BJ (cell line): ENCODE measurements around the gene CD69. TPM values are rescaled to one million over a fixed set of nuclear protein-coding genes. Genes with fewer than 3 reads are reported as not detected.

Source experiments
- CTCF ChIA-PET: fragments of 350-600 bp; formaldehyde crosslinking; extraction: SDS; loops from one replicate; lab custom pipeline; 2021; ENCODE audit warnings: antibody characterized with exemption, inconsistent platforms; lab: Yijun Ruan, JAX
- POLR2A ChIA-PET: fragments of 300-600 bp; sonication (Branson Sonifier 250); formaldehyde crosslinking; extraction: SDS; loops from one replicate; lab custom pipeline; 2021; ENCODE audit warnings: antibody characterized with exemption; lab: Charles Lee
- DNase-seq: peaks from one replicate; pipeline ENCODE4 v3.0.0-alpha.2; 2011; ENCODE audit warnings: low read depth
- H3K27me3 ChIP-seq: 2 replicates; pipeline ENCODE4 v1.6.0; 2011; ENCODE audit warnings: low read length; ENCODE audit not compliant: control insufficient read depth, insufficient read depth
- H3K36me3 ChIP-seq: 2 replicates; pipeline ENCODE4 v1.5.1; 2011; ENCODE audit warnings: low read length; ENCODE audit not compliant: control insufficient read depth, insufficient read depth
- H3K4me3 ChIP-seq: 2 replicates; pipeline ENCODE4 v1.5.1; 2011; ENCODE audit warnings: low read depth, mild to moderate bottlenecking, control low read depth, low read length
- CTCF ChIP-seq: IDR thresholded peaks from 2 replicates; pipeline ENCODE4 v1.5.1; 2011; ENCODE audit warnings: low read depth, mild to moderate bottlenecking, control low read depth, inconsistent platforms, low read length, moderate library complexity; ENCODE audit not compliant: insufficient read depth
- polyA minus RNA-seq: library from RNA; depleted of rRNA, polyadenylated mRNA; stranded (reverse); fragments of >200 nt; gene quantifications from 2 replicates; pipeline ENCODE4 v1.2.3, GENCODE V29; 2011; rRNA and poly(A)+ RNA removed
- polyA plus RNA-seq: library from polyadenylated mRNA; depleted of rRNA; stranded (reverse); fragments of >200 nt; gene quantifications from 2 replicates; pipeline ENCODE4 v1.2.3, GENCODE V29; 2011; rRNA removed

Gene CD69
- not detected in 2 replicates for polyA plus RNA-seq
- not detected in 2 replicates for polyA minus RNA-seq

GRCh38 chr12:9760699-9761418 is at the start of gene CD69:
CD69 (minus strand) TSS chr12:9760901; CDS start chr12:9760820, 81 bp downstream.
- CTCF ChIA-PET, result interaction anchor here (3.5 kb wide), 1 partner anchor 11 kb away, joined by 28 read pairs; no protein-coding TSS in a partner anchor
- no peak for TF ChIP-seq CTCF
- POLR2A ChIA-PET, result no interaction called here
- H3K36me3 ChIP-seq, result no peaks in the 10 kb centered on the region
- no peaks in the 10 kb centered on the region for H3K27me3 ChIP-seq
- no peak within 1 kb of the TSS for H3K4me3 ChIP-seq
- no peak for DNase-seq

GRCh38 chr12:9809866-9810265 is 49.2 kb upstream of the CD69 start:
- Histone ChIP-seq H3K36me3 (no peaks in the 10 kb centered on the region), H3K4me3 (no peak overlapping the region)
- CTCF ChIA-PET, result interaction anchor here (1.5 to 2.2 kb wide), 2 partner anchors 12 to 59 kb away, joined by 5 to 8 read pairs; no protein-coding TSS in a partner anchor

DNA sequence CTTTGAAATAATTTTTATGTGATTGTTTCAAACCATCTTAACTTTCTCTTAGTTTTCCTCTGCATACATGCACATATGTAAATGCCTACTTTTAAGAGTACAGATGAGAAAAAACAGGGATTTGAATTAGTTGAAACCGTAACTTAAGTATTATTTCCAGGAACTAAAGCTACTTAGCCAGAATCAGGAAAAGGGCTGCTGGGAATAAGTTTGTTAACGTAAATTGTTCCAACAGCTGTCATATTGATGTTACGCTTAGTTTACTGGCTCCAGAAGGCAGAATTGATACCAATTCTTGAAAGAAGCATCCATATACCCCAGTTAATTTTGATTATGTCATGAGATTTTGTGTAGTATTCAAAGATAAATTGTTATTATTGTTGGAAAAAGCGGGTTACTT is 48.6 kb upstream of the CD69 start:
- Histone ChIP-seq H3K4me3 (no peak overlapping the region), H3K36me3 (no peaks in the 10 kb centered on the region), H3K27me3 (no peaks in the 10 kb centered on the region)
- no peak for DNase-seq
- TF ChIP-seq CTCF, result no peak
- CTCF ChIA-PET, result interaction anchor here (1.5 to 2.2 kb wide), 2 partner anchors 12 to 59 kb away, joined by 5 to 8 read pairs; no protein-coding TSS in a partner anchor
- POLR2A ChIA-PET, result no interaction called here

More at GRCh38 chr12:9809866-9810265, 49.2 kb upstream of the CD69 start:
- POLR2A ChIA-PET, result no interaction called here
- no peak for DNase-seq
- no peak for TF ChIP-seq CTCF
- H3K27me3 ChIP-seq, result no peaks in the 10 kb centered on the region

GRCh38 chr12:9808504-9808903 is 47.8 kb upstream of the CD69 start:
- DNase-seq, result no peak
- Histone ChIP-seq H3K27me3 (no peaks in the 10 kb centered on the region), H3K36me3 (no peaks in the 10 kb centered on the region), H3K4me3 (no peak overlapping the region)
- ChIA-PET CTCF (interaction anchor here (2.2 kb wide), 1 partner anchor 58 kb away, joined by 8 read pairs; no protein-coding TSS in a partner anchor), POLR2A (no interaction called here)
- TF ChIP-seq CTCF, result no peak

DNA sequence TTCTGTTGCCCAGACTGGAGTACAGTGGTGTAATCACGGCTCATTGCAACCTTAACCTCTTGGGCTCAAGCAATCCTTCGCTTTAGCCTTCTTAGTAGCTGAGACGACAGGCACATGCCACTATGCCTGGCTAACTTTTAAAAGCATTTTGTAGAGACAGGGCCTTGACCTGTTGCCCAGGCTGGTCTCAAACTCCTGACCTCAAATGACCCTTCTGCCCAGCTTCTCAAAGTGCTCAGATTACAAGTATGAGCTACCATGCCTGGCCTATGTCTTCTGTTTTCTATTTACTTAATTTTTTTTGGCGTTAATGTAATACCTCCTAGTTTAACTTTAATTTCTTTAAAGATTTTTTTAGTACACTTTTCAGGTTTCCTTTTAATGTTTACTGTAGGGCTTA is 46.0 kb upstream of the CD69 start:
- DNase-seq, result no peak
- no peaks in the 10 kb centered on the region for H3K36me3 ChIP-seq
- TF ChIP-seq CTCF, result no peak
- no peaks in the 10 kb centered on the region for H3K27me3 ChIP-seq
- CTCF ChIA-PET, result interaction anchor here (0.5 to 2.3 kb wide), 2 partner anchors 56 to 64 kb away, joined by 3 to 8 read pairs; no protein-coding TSS in a partner anchor
- H3K4me3 ChIP-seq, result no peak overlapping the region
- POLR2A ChIA-PET, result no interaction called here
